NT2/D1 (cell line): ENCODE data around the gene QRICH2.
"Not testable (repeated sequence)": the region's sequence is repeated elsewhere in the genome, so short reads cannot be mapped to it uniquely, and the experiment has no call there.

ENCODE experiments used
- DNase-seq: peaks from one replicate; pipeline ENCODE4 v3.0.0-alpha.2; 2011; ENCODE audit warnings: low read depth, low spot score
- H3K27me3 ChIP-seq: 2 replicates; pipeline ENCODE4 v1.6.0; 2011; ENCODE audit warnings: mild to moderate bottlenecking; ENCODE audit not compliant: insufficient read length, insufficient read depth
- H3K36me3 ChIP-seq: 2 replicates; pipeline ENCODE4 v1.6.1; 2011; ENCODE audit warnings: mild to moderate bottlenecking, low read length, mixed read lengths; ENCODE audit not compliant: insufficient read depth, insufficient read length
- H3K4me1 ChIP-seq: 2 replicates; pipeline ENCODE4 v1.5.1; 2011; ENCODE audit not compliant: insufficient read depth, insufficient read length
- H3K4me3 ChIP-seq: 2 replicates; pipeline ENCODE4 v1.5.1; 2011; ENCODE audit warnings: low read depth; ENCODE audit not compliant: insufficient read length
- H3K9ac ChIP-seq: 2 replicates; pipeline ENCODE4 v1.6.0; 2011; ENCODE audit warnings: low read depth; ENCODE audit not compliant: insufficient read length
- H3K9me3 ChIP-seq: 2 replicates; pipeline ENCODE4 v1.5.1; 2011; ENCODE audit warnings: mild to moderate bottlenecking, low read length; ENCODE audit not compliant: insufficient read depth
- SUZ12 ChIP-seq: IDR thresholded peaks from 2 replicates; pipeline ENCODE4 v1.6.1; 2011; ENCODE audit not compliant: insufficient read length, insufficient read depth; ENCODE audit errors: extremely low read depth
- YY1 ChIP-seq: IDR thresholded peaks from 2 replicates; pipeline ENCODE4 v1.6.1; 2011; ENCODE audit not compliant: insufficient read length, insufficient read depth
- ZNF274 ChIP-seq: IDR thresholded peaks from 2 replicates; pipeline ENCODE4 v1.6.1; 2011; ENCODE audit warnings: mild to moderate bottlenecking, low read depth, low read length

Gene QRICH2

GRCh38 chr17:76252040-76252954 lies 55.8 kb downstream of the QRICH2 start:
- H3K36me3 ChIP-seq: no peaks in the 10 kb centered on the region

GRCh38 chr17:76251478-76252039 lies 56.5 kb downstream of the QRICH2 start:
- no peak overlapping the region for H3K4me3 ChIP-seq
- H3K9me3 ChIP-seq: no peaks in the 10 kb centered on the region
- H3K4me1 ChIP-seq: no peaks in the 10 kb centered on the region
- TF ChIP-seq ZNF274 (no peak), YY1 (no peak), SUZ12 (no peak)
- no peak overlapping the region for H3K9ac ChIP-seq
- no peaks in the 10 kb centered on the region for H3K27me3 ChIP-seq
- no peak for DNase-seq
- no peaks in the 10 kb centered on the region for H3K36me3 ChIP-seq

More at GRCh38 chr17:76252040-76252954, 55.8 kb downstream of the QRICH2 start:
- TF ChIP-seq SUZ12 (no peak), ZNF274 (no peak), YY1 (no peak)
- H3K9me3 ChIP-seq: no peaks in the 10 kb centered on the region
- H3K4me3 ChIP-seq: no peak overlapping the region
- no peak overlapping the region for H3K9ac ChIP-seq
- H3K4me1 ChIP-seq: no peaks in the 10 kb centered on the region
- no peaks in the 10 kb centered on the region for H3K27me3 ChIP-seq
- no peak for DNase-seq

GRCh38 chr17:76250141-76250540 lies 57.9 kb downstream of the QRICH2 start:
- no peaks in the 10 kb centered on the region for H3K27me3 ChIP-seq
- no peaks in the 10 kb centered on the region for H3K36me3 ChIP-seq
- peaks cover 4% of the 10 kb centered on the region for H3K4me1 ChIP-seq
- TF ChIP-seq ZNF274 (no peak), SUZ12 (no peak), YY1 (no peak)
- no peaks in the 10 kb centered on the region for H3K9me3 ChIP-seq
- no peak overlapping the region for H3K9ac ChIP-seq
- DNase-seq: no peak
- H3K4me3 ChIP-seq: no peak overlapping the region

- DNase-seq: no peak
- no peak overlapping the region for H3K4me3 ChIP-seq
Observed at GRCh38 chr17:76248013-76248782, 59.9 kb downstream of the QRICH2 start.

GRCh38 chr17:76247304-76247703 lies 60.8 kb downstream of the QRICH2 start:
- DNase-seq: no peak
- TF ChIP-seq ZNF274: no peak
- no peaks in the 10 kb centered on the region for H3K9me3 ChIP-seq
- H3K27me3 ChIP-seq: peaks cover 5% of the 10 kb centered on the region
- no peak overlapping the region for H3K9ac ChIP-seq
- no peak overlapping the region for H3K4me3 ChIP-seq
- peaks cover 4% of the 10 kb centered on the region for H3K4me1 ChIP-seq
- H3K36me3 ChIP-seq: no peaks in the 10 kb centered on the region

More at GRCh38 chr17:76248013-76248782, 59.9 kb downstream of the QRICH2 start:
- Histone ChIP-seq H3K4me1 (peaks cover 4% of the 10 kb centered on the region), H3K9me3 (no peaks in the 10 kb centered on the region), H3K36me3 (no peaks in the 10 kb centered on the region), H3K27me3 (peaks cover 4% of the 10 kb centered on the region), H3K9ac (no peak overlapping the region)
- TF ChIP-seq SUZ12 (no peak), YY1 (no peak), ZNF274 (no peak)

- DNase-seq: no peak
Observed at GRCh38 chr17:76246080-76247066, 61.7 kb downstream of the QRICH2 start.

GRCh38 chr17:76244721-76245120 lies 63.4 kb downstream of the QRICH2 start:
- not testable (repeated sequence) for H3K4me1 ChIP-seq, DNase-seq, H3K36me3 ChIP-seq, H3K9ac ChIP-seq, H3K4me3 ChIP-seq, H3K9me3 ChIP-seq
- peaks cover 23% of the 10 kb centered on the region for H3K27me3 ChIP-seq

More at GRCh38 chr17:76246080-76247066, 61.7 kb downstream of the QRICH2 start:
- no peak for TF ChIP-seq YY1
- TF ChIP-seq SUZ12: no peak
- no peak for TF ChIP-seq ZNF274
- H3K4me3 ChIP-seq: no peak overlapping the region
- no peaks in the 10 kb centered on the region for H3K36me3 ChIP-seq
- peaks cover 14% of the 10 kb centered on the region for H3K27me3 ChIP-seq
- H3K4me1 ChIP-seq: peaks cover 9% of the 10 kb centered on the region
- H3K9ac ChIP-seq: no peak overlapping the region
- no peaks in the 10 kb centered on the region for H3K9me3 ChIP-seq
